Endothelial cell of hepatic sinusoid (primary cell): ENCODE results near the gene MYH2.

ENCODE experiments used
- in situ Hi-C: cut with HindIII; loops from 2 replicates; pipeline ENCODE4 v1.10.0; 2017; ENCODE audit warnings: low sequenced_read_pairs

The MYH2 gene

DNA sequence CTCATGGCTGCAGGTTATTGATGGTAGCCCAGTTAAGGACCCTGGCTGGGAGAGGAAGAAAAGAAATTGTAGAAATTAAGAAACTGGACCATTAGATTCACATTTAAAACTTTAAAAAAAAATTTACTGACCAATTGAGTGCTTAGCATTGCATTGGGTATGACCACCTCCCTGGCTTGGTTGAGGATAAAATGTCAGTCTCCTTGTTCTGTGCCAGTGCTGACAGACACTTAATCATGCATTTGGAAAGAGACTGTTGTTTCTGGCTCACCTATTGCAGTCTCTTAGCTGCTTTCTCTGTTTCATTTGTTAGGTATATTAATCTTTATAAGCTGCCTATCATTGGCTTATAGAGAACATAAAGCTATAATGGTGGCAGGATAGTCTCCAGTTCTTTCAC, 32.8 kb downstream of the MYH2 start:
- in situ Hi-C loops: no loop called here

DNA sequence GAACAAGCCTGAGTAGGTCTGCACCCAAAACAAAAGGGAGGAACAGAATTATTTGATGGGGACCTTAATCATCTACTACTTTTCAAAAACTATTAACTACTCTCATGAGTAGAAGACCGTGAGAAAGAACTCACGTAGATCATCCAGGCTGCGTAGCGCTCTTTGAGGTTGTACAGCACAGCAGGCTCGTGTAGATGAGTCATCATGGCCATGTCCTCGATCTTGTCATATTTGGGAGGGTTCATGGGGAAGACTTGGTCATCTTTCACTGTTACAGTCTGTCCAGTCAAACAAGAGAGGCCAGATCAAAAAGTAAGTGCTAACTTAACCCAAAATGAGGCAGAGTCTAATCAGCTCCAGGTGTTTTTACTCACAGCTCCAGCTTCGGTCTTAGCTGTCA, 33.4 kb downstream of the MYH2 start:
- in situ Hi-C loops: no loop called here

DNA sequence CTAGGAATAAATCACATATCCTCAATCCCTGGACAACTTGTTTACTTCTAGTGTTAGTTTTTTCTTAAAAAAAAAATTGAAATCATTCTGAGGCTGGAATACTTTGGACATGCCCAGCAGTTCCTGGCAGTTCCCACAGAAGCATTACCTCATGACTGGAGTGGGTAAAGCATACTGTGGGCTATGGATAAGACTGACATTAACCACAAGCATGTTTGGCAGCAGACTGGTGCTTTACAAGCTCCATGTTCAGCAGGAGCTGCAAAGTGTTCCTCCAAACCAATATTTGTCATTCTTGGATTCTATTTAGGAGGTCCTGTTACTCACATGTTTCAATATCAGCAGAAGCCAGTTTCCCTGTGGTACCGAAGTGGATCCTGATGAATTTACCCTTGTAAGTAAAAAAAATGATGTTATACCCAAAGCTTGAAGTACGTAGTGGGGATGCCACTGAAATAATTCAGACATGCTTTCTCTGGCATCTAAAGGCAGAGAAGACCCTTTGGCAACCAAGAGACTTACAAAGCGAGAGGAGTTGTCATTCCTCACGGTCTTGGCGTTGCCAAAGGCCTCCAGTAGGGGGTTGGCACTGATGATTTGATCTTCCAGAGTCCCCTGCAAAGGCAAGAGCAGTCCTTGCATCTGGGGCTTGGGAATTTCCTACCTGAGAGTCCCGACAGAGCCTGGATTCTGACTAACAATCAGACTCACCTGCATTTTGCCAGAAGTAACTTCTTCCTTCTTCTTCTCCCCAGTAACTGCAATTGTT, 36.0 kb downstream of the MYH2 start:
- in situ Hi-C loops: no loop called here

DNA sequence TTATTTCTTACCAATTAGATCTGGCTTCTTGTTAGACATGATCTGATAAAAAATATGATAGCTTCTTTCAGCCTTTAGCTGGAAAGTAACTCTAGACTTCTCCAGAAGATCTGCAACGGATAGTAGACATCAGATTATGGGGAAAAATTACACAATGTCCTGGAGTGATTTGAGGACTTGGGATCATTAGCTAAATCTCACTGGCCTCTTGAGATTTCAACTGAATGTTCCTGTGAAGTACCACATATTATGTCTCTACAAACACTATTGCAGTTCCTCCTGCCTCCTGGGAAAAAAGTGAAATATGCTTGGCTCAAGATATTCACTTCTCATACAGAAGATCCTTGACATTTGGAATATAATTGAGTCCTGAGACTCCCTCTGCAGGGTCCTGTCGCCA, 36.6 kb downstream of the MYH2 start:
- in situ Hi-C loops: no loop called here

DNA sequence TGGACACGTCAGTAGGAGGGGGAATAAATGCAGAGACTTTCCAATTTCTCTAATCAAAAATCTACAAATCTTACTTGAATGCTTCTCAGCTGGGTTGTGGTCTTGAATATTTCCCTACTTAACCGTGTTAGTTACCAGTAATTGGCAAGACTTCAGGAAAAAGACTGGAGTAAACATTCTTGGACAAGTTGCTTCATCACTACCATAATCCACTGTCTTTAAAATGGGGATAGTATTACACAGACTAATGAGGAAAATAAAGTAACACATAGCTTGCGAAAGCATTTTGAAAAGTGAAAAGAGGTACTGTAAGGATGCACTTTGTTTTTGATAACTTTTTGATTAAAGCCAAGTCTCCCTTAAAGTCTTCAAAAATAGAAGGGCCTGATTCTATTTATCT, 49.5 kb downstream of the MYH2 start:
- in situ Hi-C loops: no loop called here

DNA sequence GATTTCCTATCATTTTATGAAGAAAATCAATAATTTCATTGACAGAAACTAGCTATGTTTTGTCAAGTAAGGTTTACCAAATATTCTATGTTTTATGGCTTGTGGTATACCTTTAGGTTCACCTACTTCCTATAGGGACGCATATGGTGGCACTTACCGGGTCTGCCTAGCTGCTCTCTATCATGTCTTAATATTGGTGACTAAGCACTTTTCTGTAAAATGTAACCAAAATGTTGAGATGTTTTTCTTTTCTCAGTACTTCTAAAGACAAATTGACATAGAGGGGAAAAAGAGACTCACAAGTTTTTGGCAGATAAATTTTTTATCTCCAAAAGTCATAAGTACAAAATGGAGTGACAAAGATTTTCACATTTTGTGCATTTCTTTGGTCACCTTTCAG, 57.5 kb downstream of the MYH2 start:
- in situ Hi-C loops: no loop called here

DNA sequence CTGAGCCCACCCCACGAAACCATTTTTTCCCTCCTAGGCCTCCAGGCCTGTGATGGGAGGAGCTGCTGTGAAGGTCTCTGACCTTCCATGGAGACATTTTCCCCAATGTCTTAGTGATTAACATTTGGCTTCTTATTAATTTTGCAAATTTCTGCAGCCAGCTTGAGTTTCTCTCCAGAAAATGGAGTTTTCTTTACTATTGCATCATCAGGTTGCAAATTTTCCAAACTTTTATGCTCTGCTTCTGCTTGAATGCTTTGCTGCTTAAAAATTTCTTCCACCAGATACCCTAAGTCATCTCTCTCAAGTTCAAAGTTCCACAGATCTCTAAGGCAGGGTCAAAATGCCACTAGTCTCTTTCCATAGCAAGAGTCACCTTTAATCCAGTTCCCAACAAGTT, 67.2 kb downstream of the MYH2 start:
- in situ Hi-C loops: no loop called here

DNA sequence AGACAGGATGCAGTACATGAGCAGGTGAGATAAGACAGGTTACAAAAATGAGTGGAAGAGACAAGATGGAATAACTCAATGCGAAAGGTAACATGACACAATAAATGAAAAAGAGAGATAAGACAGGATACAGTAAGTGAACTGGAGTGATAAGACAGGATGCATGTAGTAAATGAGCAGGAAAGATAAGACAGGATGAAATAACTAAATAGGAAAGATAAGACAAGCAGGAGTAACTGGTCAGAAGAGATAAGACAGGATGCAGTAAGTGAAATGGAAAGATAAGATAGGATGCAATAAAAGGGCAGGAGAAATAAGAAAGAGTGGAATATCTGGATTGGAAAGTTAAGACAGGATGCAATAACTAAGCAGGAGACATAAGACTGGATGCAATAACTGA, 71.8 kb downstream of the MYH2 start:
- in situ Hi-C loops: no loop called here

DNA sequence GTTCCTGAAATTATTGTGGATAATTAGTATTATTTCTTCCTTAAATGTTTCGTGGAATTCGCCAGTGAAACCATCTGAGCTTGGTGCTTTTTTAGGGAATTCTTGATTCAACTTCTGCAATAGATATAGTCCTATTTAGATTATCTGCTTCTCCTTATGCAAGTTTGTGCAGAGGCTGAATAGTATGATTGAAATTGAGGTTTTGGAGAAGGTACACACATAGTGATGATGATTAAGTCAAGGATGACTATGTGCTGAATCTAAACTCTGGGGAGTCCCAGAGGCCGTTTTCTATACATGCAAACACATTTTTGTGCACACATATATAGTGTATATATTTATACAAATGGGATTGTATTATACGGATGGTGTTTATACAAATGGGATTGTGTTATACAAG, 74.9 kb downstream of the MYH2 start:
- in situ Hi-C loops: loop anchor here (5.0 kb wide), 1 partner anchor 123 kb away; no protein-coding TSS in a partner anchor

DNA sequence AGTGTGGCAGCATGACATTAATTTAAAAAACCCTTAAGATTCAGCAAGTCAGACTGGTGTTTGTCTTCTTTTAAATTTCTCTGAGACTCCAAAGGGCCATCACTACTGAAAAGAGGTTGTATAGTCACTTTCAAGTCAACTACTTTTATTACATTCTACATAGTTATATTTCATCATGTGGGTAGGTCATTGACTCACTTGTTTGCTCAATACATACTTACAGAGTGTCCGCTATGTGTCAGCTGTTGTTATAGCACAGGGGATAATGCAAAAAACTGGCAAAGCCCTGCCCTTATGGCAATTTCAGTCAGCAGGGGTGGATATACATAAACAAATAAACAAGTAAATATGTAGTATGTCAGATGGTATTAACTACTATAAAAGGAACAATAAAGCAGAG, 77.6 kb downstream of the MYH2 start:
- in situ Hi-C loops: loop anchor here (5.0 kb wide), 1 partner anchor 125 kb away; no protein-coding TSS in a partner anchor
